GM23338 (cell line): ENCODE measurements around the gene KRT1. TPM values are rescaled to one million over a fixed set of nuclear protein-coding genes. Genes with fewer than 3 reads are reported as not detected.

Source experiments
- ATAC-seq: fragments of 200-7000 bp; cut with Tn5 transposase; 3 replicates; pipeline ENCODE4 v1.9.1; 2020
- DNase-seq: peaks from one replicate; pipeline ENCODE4 v3.0.0-alpha.2; 2015; ENCODE audit warnings: low spot score
- H2AFZ ChIP-seq: fragments of 200-600 bp; sonication (generic); 2 replicates; pipeline ENCODE4 v1.8.0; 2016; ENCODE audit warnings: antibody characterized with exemption, mild to moderate bottlenecking, moderate library complexity
- H3F3A ChIP-seq: fragments of 200-600 bp; sonication (generic); replicated peaks from 2 replicates; pipeline ENCODE4 v1.8.0; 2017; ENCODE audit warnings: antibody characterized with exemption, mixed run types, low read depth
- H3K27ac ChIP-seq: fragments of 200-600 bp; sonication (generic); 2 replicates; pipeline ENCODE4 v1.6.1; 2016; ENCODE audit warnings: low read depth
- H3K27me3 ChIP-seq: fragments of 200-600 bp; sonication (generic); 2 replicates; pipeline ENCODE4 v1.8.0; 2016; ENCODE audit warnings: mild to moderate bottlenecking, mixed run types, moderate library complexity; ENCODE audit not compliant: insufficient read depth
- H3K36me3 ChIP-seq: fragments of 200-600 bp; sonication (generic); 2 replicates; pipeline ENCODE4 v1.8.0; 2016; ENCODE audit warnings: mild to moderate bottlenecking; ENCODE audit not compliant: insufficient read depth
- H3K4me1 ChIP-seq: fragments of 200-600 bp; sonication (generic); 2 replicates; pipeline ENCODE4 v1.8.0; 2016; ENCODE audit warnings: mild to moderate bottlenecking, moderate library complexity; ENCODE audit not compliant: insufficient read depth
- H3K4me2 ChIP-seq: fragments of 200-600 bp; sonication (generic); 2 replicates; pipeline ENCODE4 v1.7.1; 2017; ENCODE audit warnings: mixed run types
- H3K4me3 ChIP-seq: fragments of 200-600 bp; sonication (generic); 2 replicates; pipeline ENCODE4 v1.6.1; 2016; ENCODE audit warnings: mixed run types
- H3K79me2 ChIP-seq: fragments of 200-600 bp; sonication (generic); replicated peaks from 2 replicates; pipeline ENCODE4 v1.8.0; 2017; ENCODE audit warnings: mild to moderate bottlenecking; ENCODE audit not compliant: insufficient read depth
- H3K9me2 ChIP-seq: fragments of 200-600 bp; sonication (generic); 2 replicates; pipeline ENCODE4 v1.8.0; 2017; ENCODE audit not compliant: insufficient read depth
- H4K20me1 ChIP-seq: fragments of 200-600 bp; sonication (generic); replicated peaks from 2 replicates; pipeline ENCODE4 v1.8.0; 2017; ENCODE audit warnings: mild to moderate bottlenecking; ENCODE audit not compliant: insufficient read depth
- H3K27ac Mint-ChIP-seq: 2 replicates; pipeline ENCODE4 v1.8.0; 2020; ENCODE audit warnings: inconsistent platforms, mild to moderate bottlenecking, moderate library complexity, mixed read lengths
- H3K27me3 Mint-ChIP-seq: 3 replicates; pipeline ENCODE4 v1.8.0; 2022; ENCODE audit warnings: low read depth, mild to moderate bottlenecking, moderate library complexity, mixed read lengths, inconsistent platforms; ENCODE audit not compliant: insufficient read depth, poor library complexity
- H3K36me3 Mint-ChIP-seq: 3 replicates; pipeline ENCODE4 v1.8.0; 2021; ENCODE audit warnings: low read depth, mild to moderate bottlenecking, inconsistent platforms, moderate library complexity, mixed read lengths
- H3K4me1 Mint-ChIP-seq: 3 replicates; pipeline ENCODE4 v1.8.0; 2020; ENCODE audit warnings: mild to moderate bottlenecking, inconsistent platforms, mixed read lengths
- H3K4me3 Mint-ChIP-seq: 3 replicates; pipeline ENCODE4 v1.8.0; 2021; ENCODE audit warnings: moderate library complexity, mild to moderate bottlenecking, inconsistent platforms, mixed read lengths
- H3K9me3 Mint-ChIP-seq: 3 replicates; pipeline ENCODE4 v1.8.0; 2020; ENCODE audit warnings: moderate library complexity, mild to moderate bottlenecking, inconsistent platforms, mixed read lengths
- ETS1 ChIP-seq: IDR thresholded peaks from 2 replicates; pipeline ENCODE4 v1.6.1; 2016; ENCODE audit warnings: antibody characterized with exemption
- JUNB ChIP-seq: IDR thresholded peaks from one replicate; pipeline ENCODE4 v1.6.1; 2016; ENCODE audit warnings: antibody characterized with exemption; ENCODE audit not compliant: unreplicated experiment
- NANOG ChIP-seq: IDR thresholded peaks from 2 replicates; pipeline ENCODE4 v1.6.1; 2016; ENCODE audit warnings: antibody characterized with exemption, borderline replicate concordance
- POLR2AphosphoS5 ChIP-seq: IDR thresholded peaks from 2 replicates; pipeline ENCODE4 v1.6.1; 2016; ENCODE audit warnings: antibody characterized with exemption, low read depth
- REST ChIP-seq: IDR thresholded peaks from one replicate; pipeline ENCODE4 v1.6.1; 2018; ENCODE audit warnings: antibody characterized with exemption; ENCODE audit not compliant: unreplicated experiment
- STAT1 ChIP-seq: IDR thresholded peaks from one replicate; pipeline ENCODE4 v1.6.1; 2016; ENCODE audit warnings: antibody characterized with exemption; ENCODE audit not compliant: unreplicated experiment
- ZNF114 ChIP-seq: fragments of 250-450 bp; sonication (Bioruptor Pico); IDR thresholded peaks from 2 replicates; pipeline ENCODE4 v1.5.0; 2020; ENCODE audit warnings: mild to moderate bottlenecking, moderate library complexity
- ZNF331 ChIP-seq: fragments of 250-450 bp; sonication (Bioruptor Pico); IDR thresholded peaks from 2 replicates; pipeline ENCODE4 v1.5.0; 2020; ENCODE audit warnings: low read depth, mild to moderate bottlenecking, moderate library complexity
- ZNF462 ChIP-seq: fragments of 250-450 bp; sonication (Bioruptor Pico); IDR thresholded peaks from 2 replicates; pipeline ENCODE4 v1.5.0; 2020; ENCODE audit warnings: mild to moderate bottlenecking, moderate library complexity
- polyA plus RNA-seq: library from polyadenylated mRNA; unstranded; fragments of >200 nt; fragmentation: Nextera tagmentation; extraction: Ambion mirVana; gene quantifications from 2 replicates; pipeline ENCODE4 v1.2.1, GENCODE V29; 2016
- total RNA-seq: library from RNA; depleted of rRNA; stranded (reverse); fragments of >200 nt; shearing (Covaris generic); gene quantifications from 2 replicates; pipeline ENCODE4 v1.2.3, GENCODE V29; 2014

The KRT1 gene
- total and polyA plus RNA-seq, 2 experiments from 2014 or later, result not detected

GRCh38 chr12:52666471-52666870, 13.7 kb downstream of the KRT1 start (continued):
- no peak for TF ChIP-seq ZNF462 (CRISPR knock-in tag)
- no peak for TF ChIP-seq REST

GRCh38 chr12:52663420-52663819, 16.8 kb downstream of the KRT1 start:
- Histone ChIP-seq H3K4me1 (no peaks in the 10 kb centered on the region), H3K27ac (no peak overlapping the region), H3K4me2 (no peak overlapping the region), H3F3A (no peaks in the 10 kb centered on the region), H3K9me2 (no peaks in the 10 kb centered on the region), H3K4me3 (no peak overlapping the region), H3K36me3 (no peaks in the 10 kb centered on the region), H3K27me3 (no peaks in the 10 kb centered on the region), H3K79me2 (no peaks in the 10 kb centered on the region), H2AFZ (no peak overlapping the region), H4K20me1 (no peaks in the 10 kb centered on the region)
- Mint-ChIP-seq H3K9me3 (no peaks in the 10 kb centered on the region), H3K36me3 (no peaks in the 10 kb centered on the region), H3K4me1 (no peaks in the 10 kb centered on the region; the same call in 2 of the 3 replicates), H3K27me3 (no peaks in the 10 kb centered on the region), H3K27ac (no peak overlapping the region), H3K4me3 (no peak overlapping the region)
- no peak for DNase-seq
- TF ChIP-seq NANOG (no peak), ZNF114 (CRISPR knock-in tag) (no peak), STAT1 (no peak), JUNB (no peak), POLR2AphosphoS5 (no peak), ETS1 (no peak), ZNF331 (CRISPR knock-in tag) (no peak)
- no peak for ATAC-seq
